ENCODE data around the gene LAMB1.

GRCh38 chr7:108037140-108037539 is 34.2 kb upstream of the LAMB1 start:
- TF ChIP-seq CTCF (IDR thresholded peaks at IDR 0.05; ENCODE audit: insufficient read depth, low read length) (no peak), POLR2AphosphoS5 (IDR thresholded peaks at IDR 0.05; ENCODE audit: low read depth) (no peak), REST (IDR thresholded peaks at IDR 0.05; ENCODE audit: insufficient replicate concordance, low read depth) (no peak), GABPA (IDR thresholded peaks at IDR 0.05; ENCODE audit: low read depth) (no peak)

Measured in HL-60 (cell line).